22Rv1 (cell line): ENCODE measurements around the gene ERCC6.

ENCODE experiments used
- ZFX ChIP-seq: fragments of 450-650 bp; IDR thresholded peaks from 2 replicates; pipeline ENCODE4 v1.6.1; 2017; ENCODE audit warnings: antibody characterized with exemption, borderline replicate concordance
- TF ChIP-seq, protein P1 (sequence below): fragments of 450-650 bp; IDR thresholded peaks from 2 replicates; pipeline ENCODE4 v1.5.1; 2017; ENCODE audit warnings: mild to moderate bottlenecking

DNA sequence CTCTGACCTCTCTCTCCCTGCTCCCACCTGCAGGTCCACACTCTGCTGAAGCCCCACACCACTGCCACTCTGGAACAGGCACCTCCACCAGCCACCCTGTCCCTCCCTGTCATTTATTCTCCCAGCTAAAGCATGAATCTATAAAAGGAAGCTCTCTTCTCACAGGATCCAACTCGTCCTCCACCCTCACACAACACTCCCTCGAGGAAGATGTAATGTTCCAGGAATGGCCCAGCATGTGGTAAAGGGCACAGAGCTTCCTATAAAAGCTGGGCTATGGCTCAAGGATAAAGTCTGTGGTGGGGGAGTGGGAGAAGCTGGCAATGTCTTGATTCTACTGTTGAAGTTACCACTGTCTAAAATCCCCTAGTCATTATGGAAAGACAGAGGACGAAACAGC is 67.4 kb downstream of the ERCC6 start:
- TF ChIP-seq, protein P1, sequence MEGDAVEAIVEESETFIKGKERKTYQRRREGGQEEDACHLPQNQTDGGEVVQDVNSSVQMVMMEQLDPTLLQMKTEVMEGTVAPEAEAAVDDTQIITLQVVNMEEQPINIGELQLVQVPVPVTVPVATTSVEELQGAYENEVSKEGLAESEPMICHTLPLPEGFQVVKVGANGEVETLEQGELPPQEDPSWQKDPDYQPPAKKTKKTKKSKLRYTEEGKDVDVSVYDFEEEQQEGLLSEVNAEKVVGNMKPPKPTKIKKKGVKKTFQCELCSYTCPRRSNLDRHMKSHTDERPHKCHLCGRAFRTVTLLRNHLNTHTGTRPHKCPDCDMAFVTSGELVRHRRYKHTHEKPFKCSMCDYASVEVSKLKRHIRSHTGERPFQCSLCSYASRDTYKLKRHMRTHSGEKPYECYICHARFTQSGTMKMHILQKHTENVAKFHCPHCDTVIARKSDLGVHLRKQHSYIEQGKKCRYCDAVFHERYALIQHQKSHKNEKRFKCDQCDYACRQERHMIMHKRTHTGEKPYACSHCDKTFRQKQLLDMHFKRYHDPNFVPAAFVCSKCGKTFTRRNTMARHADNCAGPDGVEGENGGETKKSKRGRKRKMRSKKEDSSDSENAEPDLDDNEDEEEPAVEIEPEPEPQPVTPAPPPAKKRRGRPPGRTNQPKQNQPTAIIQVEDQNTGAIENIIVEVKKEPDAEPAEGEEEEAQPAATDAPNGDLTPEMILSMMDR = no peak
- TF ChIP-seq ZFX = no peak
